NB4 (cell line): ENCODE results near the gene POTEJ.
"Not testable (repeated sequence)": the region's sequence is repeated elsewhere in the genome, so short reads cannot be mapped to it uniquely, and the experiment has no call there.

Source experiments
- POLR2A ChIP-seq: IDR thresholded peaks from 2 replicates; pipeline ENCODE4 v1.6.1; 2011; ENCODE audit warnings: mild to moderate bottlenecking; ENCODE audit not compliant: insufficient read length; ENCODE audit errors: extremely low read depth
- TF ChIP-seq, protein P1 (sequence below): IDR thresholded peaks from one replicate; pipeline ENCODE4 v1.5.1; 2012; ENCODE audit warnings: low read depth, low read length
- TF ChIP-seq, protein P2 (sequence below): IDR thresholded peaks from 2 replicates; pipeline ENCODE4 v1.6.1; 2011; ENCODE audit warnings: low read depth, low read length

DNA sequence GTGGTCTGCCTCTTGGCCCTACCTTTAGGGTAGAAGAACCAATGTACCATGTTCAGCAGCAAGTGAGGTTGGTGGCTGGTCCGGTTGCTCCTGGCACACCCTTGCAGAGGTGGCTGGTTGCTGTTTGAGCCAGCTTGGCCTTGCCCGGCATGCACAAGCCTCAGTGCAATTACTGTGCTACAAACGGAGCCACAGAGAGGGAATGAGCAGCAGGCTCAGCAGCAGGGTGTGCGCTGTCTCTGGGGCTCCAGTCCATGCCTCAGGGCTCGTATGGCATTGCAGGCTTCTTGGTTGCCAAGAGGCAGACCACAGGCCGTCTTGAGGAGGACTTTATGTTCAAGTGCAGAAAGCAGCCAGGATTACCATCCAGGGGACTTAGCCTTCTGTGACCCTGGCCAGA lies 53.3 kb downstream of the POTEJ start:
- TF ChIP-seq, protein P1, sequence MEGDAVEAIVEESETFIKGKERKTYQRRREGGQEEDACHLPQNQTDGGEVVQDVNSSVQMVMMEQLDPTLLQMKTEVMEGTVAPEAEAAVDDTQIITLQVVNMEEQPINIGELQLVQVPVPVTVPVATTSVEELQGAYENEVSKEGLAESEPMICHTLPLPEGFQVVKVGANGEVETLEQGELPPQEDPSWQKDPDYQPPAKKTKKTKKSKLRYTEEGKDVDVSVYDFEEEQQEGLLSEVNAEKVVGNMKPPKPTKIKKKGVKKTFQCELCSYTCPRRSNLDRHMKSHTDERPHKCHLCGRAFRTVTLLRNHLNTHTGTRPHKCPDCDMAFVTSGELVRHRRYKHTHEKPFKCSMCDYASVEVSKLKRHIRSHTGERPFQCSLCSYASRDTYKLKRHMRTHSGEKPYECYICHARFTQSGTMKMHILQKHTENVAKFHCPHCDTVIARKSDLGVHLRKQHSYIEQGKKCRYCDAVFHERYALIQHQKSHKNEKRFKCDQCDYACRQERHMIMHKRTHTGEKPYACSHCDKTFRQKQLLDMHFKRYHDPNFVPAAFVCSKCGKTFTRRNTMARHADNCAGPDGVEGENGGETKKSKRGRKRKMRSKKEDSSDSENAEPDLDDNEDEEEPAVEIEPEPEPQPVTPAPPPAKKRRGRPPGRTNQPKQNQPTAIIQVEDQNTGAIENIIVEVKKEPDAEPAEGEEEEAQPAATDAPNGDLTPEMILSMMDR: not testable (repeated sequence)
- TF ChIP-seq POLR2A: not testable (repeated sequence)
- TF ChIP-seq, protein P2, sequence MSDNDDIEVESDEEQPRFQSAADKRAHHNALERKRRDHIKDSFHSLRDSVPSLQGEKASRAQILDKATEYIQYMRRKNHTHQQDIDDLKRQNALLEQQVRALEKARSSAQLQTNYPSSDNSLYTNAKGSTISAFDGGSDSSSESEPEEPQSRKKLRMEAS: not testable (repeated sequence)
